IMR-90 (cell line): Measurements from ENCODE around the gene NNT. TPM values are rescaled to one million over a fixed set of nuclear protein-coding genes. Genes with fewer than 3 reads are reported as not detected.

Experiments
- ATAC-seq: fragments of 200-7000 bp; cut with Tn5 transposase; 2 replicates; pipeline ENCODE4 v1.9.1; 2020; ENCODE audit warnings: low read depth, mild to moderate bottlenecking, moderate library complexity
- BruUV-seq: library from RNA; stranded (reverse); fragments of 400-500 nt; replicated peaks from 2 replicates; lab custom pipeline; 2021; lab: Mats Ljungman, UMichigan
- CTCF ChIA-PET: fragments of 300-600 bp; formaldehyde crosslinking; extraction: SDS; loops from one replicate; lab custom pipeline; 2021; ENCODE audit warnings: antibody characterized with exemption; lab: Yijun Ruan, JAX
- POLR2A ChIA-PET: fragments of 300-600 bp; sonication (Branson Sonifier 250); formaldehyde crosslinking; loops from one replicate; lab custom pipeline; 2022; ENCODE audit warnings: antibody characterized with exemption; ENCODE audit not compliant: unreplicated experiment; lab: Charles Lee
- DNase-seq: peaks from one replicate; pipeline ENCODE4 v3.0.0; 2013
- H2AFZ ChIP-seq: replicated peaks from 2 replicates; pipeline ENCODE3; 2013; ENCODE audit warnings: low read length, mild to moderate bottlenecking; ENCODE audit not compliant: poor library complexity
- H2AK5ac ChIP-seq: 2 replicates; pipeline ENCODE4 v1.6.1; 2013; ENCODE audit warnings: low read depth, low read length, inconsistent platforms
- H2AK9ac ChIP-seq: replicated peaks from 2 replicates; pipeline ENCODE3; 2013; ENCODE audit warnings: mild to moderate bottlenecking, low read depth, low read length, moderate library complexity; ENCODE audit not compliant: poor library complexity
- H2BK120ac ChIP-seq: 2 replicates; pipeline ENCODE4 v1.6.1; 2013; ENCODE audit warnings: low read depth, low read length, inconsistent platforms
- H2BK15ac ChIP-seq: 3 replicates; pipeline ENCODE4 v1.6.1; 2013; ENCODE audit warnings: low read depth, low read length, inconsistent platforms
- H2BK20ac ChIP-seq: 2 replicates; pipeline ENCODE4 v1.6.1; 2013; ENCODE audit warnings: low read depth, mild to moderate bottlenecking, inconsistent platforms, low read length, moderate library complexity
- H2BK5ac ChIP-seq: 2 replicates; pipeline ENCODE4 v1.6.1; 2013; ENCODE audit warnings: mild to moderate bottlenecking, low read depth, low read length, inconsistent platforms; ENCODE audit not compliant: poor library complexity, severe bottlenecking
- H3K14ac ChIP-seq: replicated peaks from 2 replicates; pipeline ENCODE4 v1.6.1; 2013; ENCODE audit warnings: low read depth, low read length, inconsistent platforms
- H3K18ac ChIP-seq: 2 replicates; pipeline ENCODE4 v1.6.1; 2013; ENCODE audit warnings: low read depth, low read length, control low read depth
- H3K23ac ChIP-seq: 2 replicates; pipeline ENCODE4 v1.6.1; 2013; ENCODE audit warnings: low read depth, low read length, inconsistent platforms
- H3K27ac ChIP-seq: 2 replicates; pipeline ENCODE4 v1.5.1; 2013; ENCODE audit warnings: mild to moderate bottlenecking, control low read depth, low read length; ENCODE audit not compliant: insufficient read depth
- H3K27me3 ChIP-seq: 2 replicates; pipeline ENCODE4 v1.6.1; 2013; ENCODE audit warnings: low read length; ENCODE audit not compliant: control insufficient read depth, insufficient read depth
- H3K36me3 ChIP-seq: 2 replicates; pipeline ENCODE4 v1.6.1; 2013; ENCODE audit warnings: low read length, mixed read lengths; ENCODE audit not compliant: control insufficient read depth, insufficient read depth
- H3K4ac ChIP-seq: 2 replicates; pipeline ENCODE4 v1.6.1; 2013; ENCODE audit warnings: low read depth, low read length, inconsistent platforms
- H3K4me1 ChIP-seq: 2 replicates; pipeline ENCODE4 v1.6.1; 2013; ENCODE audit warnings: low read length, mixed read lengths; ENCODE audit not compliant: control insufficient read depth, insufficient read depth
- H3K4me2 ChIP-seq: 2 replicates; pipeline ENCODE4 v1.6.1; 2013; ENCODE audit warnings: low read depth, mild to moderate bottlenecking, control low read depth, low read length, moderate library complexity
- H3K4me3 ChIP-seq: 2 replicates; pipeline ENCODE4 v1.5.1; 2013; ENCODE audit warnings: low read depth, mild to moderate bottlenecking, control low read depth, low read length, moderate library complexity; ENCODE audit not compliant: insufficient read depth
- H3K56ac ChIP-seq: 2 replicates; pipeline ENCODE4 v1.6.1; 2013; ENCODE audit warnings: low read length, inconsistent platforms; ENCODE audit not compliant: insufficient read depth; ENCODE audit errors: extremely low read depth
- H3K79me1 ChIP-seq, 2 experiments: 2 replicates each; pipeline ENCODE4 v1.6.1; 2013; ENCODE audit warnings: low read length in 2 of 2, inconsistent platforms in 1 of 2, low read depth in 1 of 2
- H3K9ac ChIP-seq: 2 replicates; pipeline ENCODE4 v1.6.1; 2013; ENCODE audit warnings: low read depth, low read length, control low read depth
- H3K9me1 ChIP-seq: 2 replicates; pipeline ENCODE4 v1.6.1; 2013; ENCODE audit warnings: low read length, inconsistent platforms; ENCODE audit not compliant: insufficient read depth
- H3K9me3 ChIP-seq: 2 replicates; pipeline ENCODE4 v1.6.1; 2013; ENCODE audit warnings: low read length; ENCODE audit not compliant: control insufficient read depth, insufficient read depth
- H4K20me1 ChIP-seq: 2 replicates; pipeline ENCODE4 v1.6.1; 2013; ENCODE audit warnings: low read length, inconsistent platforms; ENCODE audit not compliant: insufficient read depth
- H4K5ac ChIP-seq: 2 replicates; pipeline ENCODE4 v1.6.1; 2013; ENCODE audit warnings: mild to moderate bottlenecking, low read depth, low read length, control low read depth
- H4K8ac ChIP-seq, 2 experiments: 2 replicates each; pipeline ENCODE4 v1.6.1; 2013; ENCODE audit warnings: low read depth in 2 of 2, low read length in 2 of 2, control low read depth in 1 of 2, inconsistent platforms in 1 of 2
- H4K91ac ChIP-seq: 2 replicates; pipeline ENCODE4 v1.6.1; 2013; ENCODE audit warnings: low read depth, low read length, inconsistent platforms; ENCODE audit not compliant: insufficient read depth
- CHD1 ChIP-seq: IDR thresholded peaks from 2 replicates; pipeline ENCODE4 v1.6.1; 2012; ENCODE audit warnings: low read depth, low read length, improper control_type of control experiment
- FOS ChIP-seq: fragments of 150-350 bp; IDR thresholded peaks from 2 replicates; pipeline ENCODE4 v1.6.1; 2016; ENCODE audit warnings: low read depth, low read length
- MAFK ChIP-seq: IDR thresholded peaks from 2 replicates; pipeline ENCODE4 v1.6.1; 2012; ENCODE audit warnings: low read depth, low read length, improper control_type of control experiment
- MAZ ChIP-seq: IDR thresholded peaks from 2 replicates; pipeline ENCODE4 v1.6.1; 2012; ENCODE audit warnings: low read depth, mild to moderate bottlenecking, low read length, improper control_type of control experiment, moderate library complexity, borderline replicate concordance
- MXI1 ChIP-seq: IDR thresholded peaks from 2 replicates; pipeline ENCODE4 v1.6.1; 2012; ENCODE audit warnings: low read depth, mild to moderate bottlenecking, low read length, moderate library complexity, borderline replicate concordance
- POLR2A ChIP-seq: IDR thresholded peaks from 2 replicates; pipeline ENCODE4 v1.6.1; 2012; ENCODE audit warnings: mild to moderate bottlenecking, low read depth, low read length
- RAD21 ChIP-seq: IDR thresholded peaks from 2 replicates; pipeline ENCODE4 v1.6.1; 2012; ENCODE audit warnings: low read length, improper control_type of control experiment
- RCOR1 ChIP-seq: IDR thresholded peaks from 2 replicates; pipeline ENCODE4 v1.6.1; 2012; ENCODE audit warnings: mild to moderate bottlenecking, low read length, improper control_type of control experiment; ENCODE audit not compliant: insufficient replicate concordance
- dilution Hi-C: fragments of 300-500 bp; cut with HindIII; formaldehyde crosslinking; loops from one replicate; pipeline ENCODE4 v1.14.3; 2018; ENCODE audit warnings: low sequenced_read_pairs; ENCODE audit not compliant: unreplicated experiment
- in situ Hi-C: fragments of 300-500 bp; cut with MboI; formaldehyde crosslinking; loops from 3 replicates; pipeline ENCODE4 v1.14.3; 2019; ENCODE audit warnings: low sequenced_read_pairs, inconsistent platforms, mixed read lengths
- intact Hi-C: fragments of 100-400 bp; cut with micrococcal nuclease; formaldehyde crosslinking; loops from 2 replicates; pipeline ENCODE4 v1.10.0; 2022
- polyA plus RNA-seq, 3 experiments: library from polyadenylated mRNA; depleted of rRNA; stranded (reverse); fragments of >200 nt; gene quantifications; 2 replicates each; pipeline ENCODE4 v1.2.3, GENCODE V29; 2012; ENCODE audit warnings: low replicate concordance in 1 of 3
- total RNA-seq: library from RNA; depleted of rRNA; stranded (reverse); fragments of >200 nt; gene quantifications from 2 replicates; pipeline ENCODE4 v1.2.3, GENCODE V29; 2012
- TF ChIP-seq, protein P1 (sequence below): fragments of 150-350 bp; IDR thresholded peaks from 2 replicates; pipeline ENCODE4 v1.6.1; 2016; ENCODE audit warnings: low read depth, mild to moderate bottlenecking, low read length, moderate library complexity, borderline replicate concordance
- TF ChIP-seq, protein P2 (sequence below): fragments of 150-350 bp; IDR thresholded peaks from 2 replicates; pipeline ENCODE4 v1.6.1; 2017; ENCODE audit warnings: mild to moderate bottlenecking, antibody characterized with exemption, low read length, low read depth
- TF ChIP-seq, protein P3 (sequence below): conservative IDR thresholded peaks from 2 replicates; pipeline ENCODE4 v1.5.1; 2012; ENCODE audit warnings: mild to moderate bottlenecking, low read depth, low read length, improper control_type of control experiment

Gene NNT
- total and polyA plus RNA-seq, 2 of the 4 experiments (the other 2 are of a cell fraction), result 23.1 to 57.2 TPM

DNA sequence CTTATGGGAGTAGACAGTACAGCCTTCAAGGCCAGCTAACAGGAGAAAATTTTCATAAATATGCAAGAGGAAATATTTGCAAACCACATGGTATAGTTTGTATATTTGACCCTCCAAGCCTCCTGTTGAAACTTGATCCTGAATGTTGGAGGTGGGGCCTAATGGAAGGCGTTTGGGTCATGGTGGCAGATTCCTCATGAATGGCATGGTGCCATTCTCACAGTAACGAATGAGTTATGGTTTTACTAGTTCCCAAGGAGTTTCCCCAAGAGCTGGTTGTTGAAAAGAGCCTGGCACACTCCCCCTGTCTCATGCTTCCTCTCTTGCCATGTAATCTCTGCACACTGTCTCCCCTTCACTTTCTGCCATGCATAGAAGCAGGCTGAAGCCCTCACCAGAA lies 42.9 kb upstream of the NNT start (continued):
- TF ChIP-seq RAD21, result no peak
- TF ChIP-seq, protein P1, sequence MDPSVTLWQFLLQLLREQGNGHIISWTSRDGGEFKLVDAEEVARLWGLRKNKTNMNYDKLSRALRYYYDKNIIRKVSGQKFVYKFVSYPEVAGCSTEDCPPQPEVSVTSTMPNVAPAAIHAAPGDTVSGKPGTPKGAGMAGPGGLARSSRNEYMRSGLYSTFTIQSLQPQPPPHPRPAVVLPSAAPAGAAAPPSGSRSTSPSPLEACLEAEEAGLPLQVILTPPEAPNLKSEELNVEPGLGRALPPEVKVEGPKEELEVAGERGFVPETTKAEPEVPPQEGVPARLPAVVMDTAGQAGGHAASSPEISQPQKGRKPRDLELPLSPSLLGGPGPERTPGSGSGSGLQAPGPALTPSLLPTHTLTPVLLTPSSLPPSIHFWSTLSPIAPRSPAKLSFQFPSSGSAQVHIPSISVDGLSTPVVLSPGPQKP, result no peak
- TF ChIP-seq RCOR1, result no peak

DNA sequence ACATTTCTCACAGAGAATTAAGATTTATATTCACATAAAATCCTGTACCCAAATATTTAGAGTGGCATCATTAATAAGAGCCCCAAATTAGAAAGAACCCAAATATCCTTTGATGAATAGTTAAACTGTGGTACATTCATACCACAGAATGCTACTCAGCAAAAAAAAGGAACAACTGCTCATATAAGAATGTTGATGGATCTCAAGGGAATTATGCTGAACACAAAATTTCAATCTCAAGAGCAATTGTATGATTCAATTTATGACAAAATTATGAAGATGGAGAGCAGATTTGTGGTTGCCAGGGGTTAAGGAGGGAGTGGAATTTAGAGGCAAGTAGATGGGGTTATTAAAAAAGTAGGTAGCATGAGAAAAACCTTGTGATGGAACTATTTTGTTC lies 41.6 kb upstream of the NNT start:
- ChIA-PET CTCF (no interaction called here), POLR2A (no interaction called here)
- H2BK5ac ChIP-seq, result no peak overlapping the region
- H3K23ac ChIP-seq, result no peak overlapping the region
- H4K5ac ChIP-seq, result no peak overlapping the region
- ATAC-seq (no peak), DNase-seq (no peak)
- TF ChIP-seq MAFK (no peak), MXI1 (no peak), FOS (no peak), CHD1 (no peak), MAZ (no peak), RCOR1 (no peak), POLR2A (no peak), RAD21 (no peak)
- TF ChIP-seq, protein P2, sequence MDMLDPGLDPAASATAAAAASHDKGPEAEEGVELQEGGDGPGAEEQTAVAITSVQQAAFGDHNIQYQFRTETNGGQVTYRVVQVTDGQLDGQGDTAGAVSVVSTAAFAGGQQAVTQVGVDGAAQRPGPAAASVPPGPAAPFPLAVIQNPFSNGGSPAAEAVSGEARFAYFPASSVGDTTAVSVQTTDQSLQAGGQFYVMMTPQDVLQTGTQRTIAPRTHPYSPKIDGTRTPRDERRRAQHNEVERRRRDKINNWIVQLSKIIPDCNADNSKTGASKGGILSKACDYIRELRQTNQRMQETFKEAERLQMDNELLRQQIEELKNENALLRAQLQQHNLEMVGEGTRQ, result no peak
- TF ChIP-seq, protein P3, sequence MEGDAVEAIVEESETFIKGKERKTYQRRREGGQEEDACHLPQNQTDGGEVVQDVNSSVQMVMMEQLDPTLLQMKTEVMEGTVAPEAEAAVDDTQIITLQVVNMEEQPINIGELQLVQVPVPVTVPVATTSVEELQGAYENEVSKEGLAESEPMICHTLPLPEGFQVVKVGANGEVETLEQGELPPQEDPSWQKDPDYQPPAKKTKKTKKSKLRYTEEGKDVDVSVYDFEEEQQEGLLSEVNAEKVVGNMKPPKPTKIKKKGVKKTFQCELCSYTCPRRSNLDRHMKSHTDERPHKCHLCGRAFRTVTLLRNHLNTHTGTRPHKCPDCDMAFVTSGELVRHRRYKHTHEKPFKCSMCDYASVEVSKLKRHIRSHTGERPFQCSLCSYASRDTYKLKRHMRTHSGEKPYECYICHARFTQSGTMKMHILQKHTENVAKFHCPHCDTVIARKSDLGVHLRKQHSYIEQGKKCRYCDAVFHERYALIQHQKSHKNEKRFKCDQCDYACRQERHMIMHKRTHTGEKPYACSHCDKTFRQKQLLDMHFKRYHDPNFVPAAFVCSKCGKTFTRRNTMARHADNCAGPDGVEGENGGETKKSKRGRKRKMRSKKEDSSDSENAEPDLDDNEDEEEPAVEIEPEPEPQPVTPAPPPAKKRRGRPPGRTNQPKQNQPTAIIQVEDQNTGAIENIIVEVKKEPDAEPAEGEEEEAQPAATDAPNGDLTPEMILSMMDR, result no peak
- intact Hi-C loops (no loop called here), dilution Hi-C loops (no loop called here), in situ Hi-C loops (no loop called here)
- no peaks in the 10 kb centered on the region; the same call in 1 of the 2 replicates for H3K9me1 ChIP-seq
- H3K4me1 ChIP-seq, result peaks cover 10% of the 10 kb centered on the region
- H3K79me1 ChIP-seq, result peaks cover 4 to 6% of the 10 kb centered on the region in 2 experiments; a peak in 2 of 4 replicates
- no peak overlapping the region for H3K56ac ChIP-seq
- no peak overlapping the region for H2BK15ac ChIP-seq
- H3K27ac ChIP-seq, result no peak overlapping the region
- no peak overlapping the region for H3K9ac ChIP-seq
- no peaks in the 10 kb centered on the region for H3K27me3 ChIP-seq
- H2AK9ac ChIP-seq, result no peak overlapping the region
- H2AFZ ChIP-seq, result no peak overlapping the region
- no peak overlapping the region for H3K4ac ChIP-seq
- no peak overlapping the region for H4K91ac ChIP-seq
- no peaks in the 10 kb centered on the region for H4K20me1 ChIP-seq
- no peak overlapping the region for H3K4me2 ChIP-seq
- no peak overlapping the region for H3K18ac ChIP-seq
- no peak overlapping the region for H2BK120ac ChIP-seq
- H3K36me3 ChIP-seq, result no peaks in the 10 kb centered on the region
- BruUV-seq, result no TSS peak
- no peak overlapping the region for H3K4me3 ChIP-seq
- no peaks in the 10 kb centered on the region for H3K9me3 ChIP-seq
- no peak overlapping the region for H2AK5ac ChIP-seq
- H3K14ac ChIP-seq, result no peak overlapping the region
- no peak overlapping the region for H2BK20ac ChIP-seq
- no peak overlapping the region for H4K8ac ChIP-seq
